Stimulated activated CD8-positive, alpha-beta memory T cell treated with anti-CD3 and anti-CD28 coated beads, Interleukin-4, amount 100 ng/mL, for 1 hour (primary cell): ENCODE data around the gene EPHB4.
"Not testable (repeated sequence)": the region's sequence is repeated elsewhere in the genome, so short reads cannot be mapped to it uniquely, and the experiment has no call there.

Experiments used
- DNase-seq, 2 donors: peaks; one replicate each; pipeline ENCODE4 v3.0.0-alpha.2; 2020; ENCODE audit warnings: low read depth in 2 of 2, low spot score in 1 of 2

The EPHB4 gene

GRCh38 chr7:100791881-100792666 lies 35.2 kb downstream of the EPHB4 start:
- no peak for DNase-seq

- no peak for DNase-seq
Observed at GRCh38 chr7:100789055-100789454, 38.3 kb downstream of the EPHB4 start.

- no peak for DNase-seq
Observed at GRCh38 chr7:100786323-100786722, 41.0 kb downstream of the EPHB4 start.

- no peak for DNase-seq
Observed at GRCh38 chr7:100785878-100786277, 41.4 kb downstream of the EPHB4 start.

GRCh38 chr7:100783804-100784203 lies 43.5 kb downstream of the EPHB4 start:
- DNase-seq: no peak

- no peak for DNase-seq
Observed at GRCh38 chr7:100781255-100781654, 46.1 kb downstream of the EPHB4 start.

- DNase-seq: no peak
Observed at GRCh38 chr7:100779359-100779758, 48.0 kb downstream of the EPHB4 start.

GRCh38 chr7:100778061-100778621 lies 49.2 kb downstream of the EPHB4 start:
- DNase-seq: no peak

GRCh38 chr7:100773491-100773890 lies 53.8 kb downstream of the EPHB4 start:
- DNase-seq: no peak

- no peak for DNase-seq
Observed at GRCh38 chr7:100768784-100769183, 58.5 kb downstream of the EPHB4 start.

- DNase-seq: no peak
Observed at GRCh38 chr7:100765250-100765649, 62.1 kb downstream of the EPHB4 start.

GRCh38 chr7:100764841-100765240 lies 62.5 kb downstream of the EPHB4 start:
- DNase-seq: no peak

- DNase-seq: no peak
Observed at GRCh38 chr7:100763556-100764140, 63.7 kb downstream of the EPHB4 start.

- not testable (repeated sequence) for DNase-seq
Observed at GRCh38 chr7:100762841-100763240, 64.5 kb downstream of the EPHB4 start.

GRCh38 chr7:100759357-100760171 lies 67.8 kb downstream of the EPHB4 start:
- no peak for DNase-seq

- no peak for DNase-seq
Observed at GRCh38 chr7:100753750-100754149, 73.6 kb downstream of the EPHB4 start.

GRCh38 chr7:100752994-100753393 lies 74.3 kb downstream of the EPHB4 start:
- no peak for DNase-seq
